ENCODE results near the gene RORB.

GRCh38 chr9:74478606-74479005 lies 18.5 kb upstream of the RORB start:
- TF ChIP-seq, protein P1, sequence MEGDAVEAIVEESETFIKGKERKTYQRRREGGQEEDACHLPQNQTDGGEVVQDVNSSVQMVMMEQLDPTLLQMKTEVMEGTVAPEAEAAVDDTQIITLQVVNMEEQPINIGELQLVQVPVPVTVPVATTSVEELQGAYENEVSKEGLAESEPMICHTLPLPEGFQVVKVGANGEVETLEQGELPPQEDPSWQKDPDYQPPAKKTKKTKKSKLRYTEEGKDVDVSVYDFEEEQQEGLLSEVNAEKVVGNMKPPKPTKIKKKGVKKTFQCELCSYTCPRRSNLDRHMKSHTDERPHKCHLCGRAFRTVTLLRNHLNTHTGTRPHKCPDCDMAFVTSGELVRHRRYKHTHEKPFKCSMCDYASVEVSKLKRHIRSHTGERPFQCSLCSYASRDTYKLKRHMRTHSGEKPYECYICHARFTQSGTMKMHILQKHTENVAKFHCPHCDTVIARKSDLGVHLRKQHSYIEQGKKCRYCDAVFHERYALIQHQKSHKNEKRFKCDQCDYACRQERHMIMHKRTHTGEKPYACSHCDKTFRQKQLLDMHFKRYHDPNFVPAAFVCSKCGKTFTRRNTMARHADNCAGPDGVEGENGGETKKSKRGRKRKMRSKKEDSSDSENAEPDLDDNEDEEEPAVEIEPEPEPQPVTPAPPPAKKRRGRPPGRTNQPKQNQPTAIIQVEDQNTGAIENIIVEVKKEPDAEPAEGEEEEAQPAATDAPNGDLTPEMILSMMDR (IDR thresholded peaks at IDR 0.05; ENCODE audit: low read depth, low read length, missing input control): no peak
- TF ChIP-seq TAF1 (conservative IDR thresholded peaks at IDR 0.05) (no peak), SP1 (IDR thresholded peaks at IDR 0.05) (no peak), HNF4G (IDR thresholded peaks at IDR 0.05) (no peak), GABPA (IDR thresholded peaks at IDR 0.05 in 1 of 2, conservative IDR thresholded peaks at IDR 0.05 in 1 of 2) (no peak)

Measured in liver (tissue), 3 donors.